GM12878 (cell line): ENCODE measurements around the gene TMEM150C.

Experiments used
- BHLHE40 ChIP-seq, 2 experiments: fragments of 450-650 bp in 1 of 2; IDR thresholded peaks; 2 replicates each; pipeline ENCODE4 v1.6.1; 2011 to 2017; ENCODE audit warnings: low read depth in 2 of 2, borderline replicate concordance in 1 of 2, improper control_type of control experiment in 1 of 2, low read length in 1 of 2, mild to moderate bottlenecking in 1 of 2
- ESRRA ChIP-seq: IDR thresholded peaks from 2 replicates; pipeline ENCODE4 v1.6.1; 2012; ENCODE audit warnings: mild to moderate bottlenecking, low read length, improper control_type of control experiment
- YBX1 ChIP-seq: fragments of 450-650 bp; IDR thresholded peaks from 2 replicates; pipeline ENCODE4 v1.6.1; 2016; ENCODE audit warnings: antibody characterized with exemption
- TF ChIP-seq, protein P1 (sequence below): fragments of 450-650 bp; formaldehyde crosslinking; IDR thresholded peaks from 2 replicates; pipeline ENCODE4 v1.4.0; 2020; ENCODE audit warnings: mild to moderate bottlenecking, moderate library complexity
- TF ChIP-seq, protein P2 (sequence below), 3 experiments: IDR thresholded peaks in 2 of 3; conservative IDR thresholded peaks in 1 of 3; 2 replicates each; pipeline ENCODE4 v1.5.1; 2011; ENCODE audit warnings: low read depth in 3 of 3, low read length in 3 of 3, mild to moderate bottlenecking in 3 of 3, control low read depth in 2 of 3, moderate library complexity in 2 of 3, inconsistent platforms in 1 of 3, mixed read lengths in 1 of 3; ENCODE audit not compliant: control insufficient read depth in 2 of 3, insufficient read depth in 1 of 3; ENCODE audit errors: extremely low read depth in 1 of 3

DNA sequence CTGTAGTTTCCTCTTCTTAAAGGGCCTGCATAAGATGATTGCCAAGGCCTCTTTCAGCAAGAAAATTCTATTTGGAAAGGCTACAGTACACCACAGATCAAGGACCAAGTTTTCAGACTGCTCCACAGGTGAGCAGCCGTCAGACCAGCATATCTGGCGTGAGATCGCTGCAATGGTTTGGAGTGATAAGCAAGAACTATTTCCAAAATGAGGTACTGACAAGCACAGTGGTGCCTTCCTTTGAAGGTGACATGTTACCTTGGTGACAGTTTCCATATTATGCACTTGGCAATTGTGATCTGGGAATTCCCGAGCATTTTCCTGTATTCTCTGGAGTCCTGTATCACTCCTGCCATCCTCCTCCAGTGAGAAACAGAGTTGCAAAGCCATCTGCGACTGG, 7.3 kb upstream of the TMEM150C start:
- TF ChIP-seq YBX1 (no peak), BHLHE40 (IDR thresholded peaks at IDR 0.05; ENCODE audit: borderline replicate concordance in 1 of 2, low read depth in 2 of 2, low read length in 1 of 2) (no peak), ESRRA (no peak)
- TF ChIP-seq, protein P1, sequence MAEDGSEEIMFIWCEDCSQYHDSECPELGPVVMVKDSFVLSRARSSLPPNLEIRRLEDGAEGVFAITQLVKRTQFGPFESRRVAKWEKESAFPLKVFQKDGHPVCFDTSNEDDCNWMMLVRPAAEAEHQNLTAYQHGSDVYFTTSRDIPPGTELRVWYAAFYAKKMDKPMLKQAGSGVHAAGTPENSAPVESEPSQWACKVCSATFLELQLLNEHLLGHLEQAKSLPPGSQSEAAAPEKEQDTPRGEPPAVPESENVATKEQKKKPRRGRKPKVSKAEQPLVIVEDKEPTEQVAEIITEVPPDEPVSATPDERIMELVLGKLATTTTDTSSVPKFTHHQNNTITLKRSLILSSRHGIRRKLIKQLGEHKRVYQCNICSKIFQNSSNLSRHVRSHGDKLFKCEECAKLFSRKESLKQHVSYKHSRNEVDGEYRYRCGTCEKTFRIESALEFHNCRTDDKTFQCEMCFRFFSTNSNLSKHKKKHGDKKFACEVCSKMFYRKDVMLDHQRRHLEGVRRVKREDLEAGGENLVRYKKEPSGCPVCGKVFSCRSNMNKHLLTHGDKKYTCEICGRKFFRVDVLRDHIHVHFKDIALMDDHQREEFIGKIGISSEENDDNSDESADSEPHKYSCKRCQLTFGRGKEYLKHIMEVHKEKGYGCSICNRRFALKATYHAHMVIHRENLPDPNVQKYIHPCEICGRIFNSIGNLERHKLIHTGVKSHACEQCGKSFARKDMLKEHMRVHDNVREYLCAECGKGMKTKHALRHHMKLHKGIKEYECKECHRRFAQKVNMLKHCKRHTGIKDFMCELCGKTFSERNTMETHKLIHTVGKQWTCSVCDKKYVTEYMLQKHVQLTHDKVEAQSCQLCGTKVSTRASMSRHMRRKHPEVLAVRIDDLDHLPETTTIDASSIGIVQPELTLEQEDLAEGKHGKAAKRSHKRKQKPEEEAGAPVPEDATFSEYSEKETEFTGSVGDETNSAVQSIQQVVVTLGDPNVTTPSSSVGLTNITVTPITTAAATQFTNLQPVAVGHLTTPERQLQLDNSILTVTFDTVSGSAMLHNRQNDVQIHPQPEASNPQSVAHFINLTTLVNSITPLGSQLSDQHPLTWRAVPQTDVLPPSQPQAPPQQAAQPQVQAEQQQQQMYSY (CRISPR knock-in tag) = no peak
- TF ChIP-seq, protein P2, sequence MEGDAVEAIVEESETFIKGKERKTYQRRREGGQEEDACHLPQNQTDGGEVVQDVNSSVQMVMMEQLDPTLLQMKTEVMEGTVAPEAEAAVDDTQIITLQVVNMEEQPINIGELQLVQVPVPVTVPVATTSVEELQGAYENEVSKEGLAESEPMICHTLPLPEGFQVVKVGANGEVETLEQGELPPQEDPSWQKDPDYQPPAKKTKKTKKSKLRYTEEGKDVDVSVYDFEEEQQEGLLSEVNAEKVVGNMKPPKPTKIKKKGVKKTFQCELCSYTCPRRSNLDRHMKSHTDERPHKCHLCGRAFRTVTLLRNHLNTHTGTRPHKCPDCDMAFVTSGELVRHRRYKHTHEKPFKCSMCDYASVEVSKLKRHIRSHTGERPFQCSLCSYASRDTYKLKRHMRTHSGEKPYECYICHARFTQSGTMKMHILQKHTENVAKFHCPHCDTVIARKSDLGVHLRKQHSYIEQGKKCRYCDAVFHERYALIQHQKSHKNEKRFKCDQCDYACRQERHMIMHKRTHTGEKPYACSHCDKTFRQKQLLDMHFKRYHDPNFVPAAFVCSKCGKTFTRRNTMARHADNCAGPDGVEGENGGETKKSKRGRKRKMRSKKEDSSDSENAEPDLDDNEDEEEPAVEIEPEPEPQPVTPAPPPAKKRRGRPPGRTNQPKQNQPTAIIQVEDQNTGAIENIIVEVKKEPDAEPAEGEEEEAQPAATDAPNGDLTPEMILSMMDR (IDR thresholded peaks at IDR 0.05 in 2 of 3, conservative IDR thresholded peaks at IDR 0.05 in 1 of 3; ENCODE audit: control insufficient read depth in 2 of 3, extremely low read depth in 1 of 3, insufficient read depth in 1 of 3, low read depth in 3 of 3, low read length in 3 of 3) = no peak
